ENCODE data around the gene NSD1.
A peak's percentile ranks its signal among the peaks of the same experiment; 100 is the strongest.
"Not testable (repeated sequence)": the region's sequence is repeated elsewhere in the genome, so short reads cannot be mapped to it uniquely, and the experiment has no call there.

Gene NSD1

GRCh38 chr5:177294632-177295031, 161.1 kb downstream of the NSD1 start:
- peaks cover 7% of the 10 kb centered on the region for H3K36me3 Mint-ChIP-seq
- H3K27ac Mint-ChIP-seq = no peak overlapping the region
- H3K27me3 Mint-ChIP-seq = no peaks in the 10 kb centered on the region
- no peaks in the 10 kb centered on the region for H3K9me3 Mint-ChIP-seq
- no peak overlapping the region for H3K4me3 Mint-ChIP-seq
- peaks cover 27% of the 10 kb centered on the region for H3K4me1 Mint-ChIP-seq

DNA sequence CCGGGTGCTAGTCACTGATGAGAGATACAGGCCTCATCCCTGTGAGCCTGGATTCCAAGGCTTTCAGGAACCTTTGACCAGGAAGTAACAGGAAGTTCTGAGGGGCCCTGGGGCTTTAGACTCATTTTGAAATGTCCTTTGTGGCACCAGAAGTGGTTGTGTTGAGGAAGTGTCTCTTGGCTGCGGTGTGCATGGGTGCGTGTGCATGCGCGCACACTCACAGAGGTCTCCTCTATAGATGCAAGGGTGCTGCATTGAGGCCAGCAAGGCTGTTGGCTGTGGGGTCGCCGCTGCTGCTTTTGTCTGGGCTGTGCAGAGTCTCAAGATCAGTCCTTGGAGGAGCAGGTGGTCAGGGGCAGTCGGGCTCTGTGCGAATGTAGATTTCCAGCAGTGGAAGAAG, 162.4 kb downstream of the NSD1 start:
- H3K4me1 Mint-ChIP-seq = peaks cover 40% of the 10 kb centered on the region

DNA sequence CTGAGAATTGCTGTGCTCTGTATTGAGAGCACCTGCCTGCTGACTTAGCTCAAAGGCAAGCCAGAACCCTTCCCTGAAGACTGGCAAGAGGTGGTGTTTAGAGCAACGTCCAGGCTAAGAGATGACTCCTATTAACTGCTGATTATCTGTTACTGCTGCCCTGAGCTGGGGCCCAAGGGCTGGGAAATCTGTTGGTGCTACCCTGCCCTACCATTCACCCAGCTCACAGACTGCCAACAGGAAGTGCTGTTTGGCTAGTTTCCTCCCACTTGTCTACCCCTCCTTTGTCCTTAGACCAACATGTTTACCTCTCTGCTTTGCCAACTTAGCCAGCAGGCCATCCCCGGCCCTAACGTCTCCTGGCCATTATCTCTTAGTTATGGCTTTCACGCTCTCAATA, 163.0 kb downstream of the NSD1 start:
- no peaks in the 10 kb centered on the region for H3K9me3 Mint-ChIP-seq
- H3K4me3 Mint-ChIP-seq = peak overlapping the region; percentile 37
- no peaks in the 10 kb centered on the region for H3K27me3 Mint-ChIP-seq
- H3K27ac Mint-ChIP-seq = peak overlapping the region; percentile 71
- H3K36me3 Mint-ChIP-seq = peaks cover 7% of the 10 kb centered on the region
- peaks cover 47% of the 10 kb centered on the region for H3K4me1 Mint-ChIP-seq

More for the DNA sequence above, 162.4 kb downstream of the NSD1 start:
- Mint-ChIP-seq H3K36me3 (peaks cover 7% of the 10 kb centered on the region), H3K27ac (peak overlapping the region; percentile 74), H3K27me3 (no peaks in the 10 kb centered on the region), H3K9me3 (no peaks in the 10 kb centered on the region), H3K4me3 (no peak overlapping the region)

DNA sequence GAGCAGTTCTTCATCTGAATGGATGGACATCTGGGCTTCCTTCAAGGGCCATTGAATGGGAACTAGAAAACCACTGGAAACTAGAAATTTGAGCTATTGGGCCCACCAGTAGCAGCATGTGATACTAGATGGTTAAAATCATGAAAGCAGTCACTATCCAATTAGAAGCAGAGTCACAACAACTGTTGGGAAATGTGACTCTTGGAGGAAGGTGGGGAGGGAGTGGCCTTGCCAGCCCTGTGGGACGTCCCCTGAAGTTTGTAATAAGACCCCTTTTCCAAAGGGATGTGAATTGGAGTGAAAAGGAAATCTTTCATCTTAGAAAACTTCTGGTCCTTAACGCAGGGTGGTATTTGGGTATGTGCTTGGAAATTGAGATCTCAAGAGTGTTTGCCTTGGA, 164.3 kb downstream of the NSD1 start:
- Mint-ChIP-seq H3K36me3 (no peaks in the 10 kb centered on the region), H3K9me3 (no peaks in the 10 kb centered on the region), H3K27me3 (no peaks in the 10 kb centered on the region), H3K4me1 (peaks cover 57% of the 10 kb centered on the region), H3K4me3 (no peak overlapping the region), H3K27ac (no peak overlapping the region)

DNA sequence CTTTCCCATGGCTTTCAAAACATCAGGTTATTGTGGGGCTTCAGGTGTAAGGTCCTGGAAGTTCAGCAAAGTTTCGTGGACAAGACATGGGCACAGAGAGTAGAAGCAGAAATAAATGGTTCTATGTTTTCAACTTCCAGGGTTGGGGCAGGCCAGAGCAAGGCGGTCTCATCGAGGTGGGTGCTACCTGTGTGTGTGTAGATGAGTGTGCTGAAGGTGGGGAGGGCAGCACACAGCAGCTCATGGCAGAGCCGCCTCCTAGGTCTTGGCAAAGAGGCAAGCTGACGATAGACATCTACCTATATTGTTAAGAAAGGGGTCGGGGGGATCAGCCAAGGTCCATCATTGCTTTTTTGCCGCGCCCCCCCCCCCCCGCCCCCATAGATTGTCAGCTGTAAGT, 166.1 kb downstream of the NSD1 start:
- Mint-ChIP-seq H3K36me3 (no peaks in the 10 kb centered on the region), H3K27ac (peak overlapping the region; percentile 0), H3K9me3 (no peaks in the 10 kb centered on the region), H3K27me3 (no peaks in the 10 kb centered on the region), H3K4me3 (no peak overlapping the region), H3K4me1 (peaks cover 65% of the 10 kb centered on the region)

- Mint-ChIP-seq H3K9me3 (no peaks in the 10 kb centered on the region), H3K4me1 (peaks cover 70% of the 10 kb centered on the region), H3K27me3 (no peaks in the 10 kb centered on the region), H3K36me3 (peaks cover 4% of the 10 kb centered on the region), H3K4me3 (peak overlapping the region; percentile 42), H3K27ac (peak overlapping the region; percentile 84)
Measured at GRCh38 chr5:177300236-177300880, 166.8 kb downstream of the NSD1 start.

GRCh38 chr5:177300951-177301350, 167.4 kb downstream of the NSD1 start:
- Mint-ChIP-seq H3K4me3 (peak overlapping the region; percentile 42), H3K27ac (peak overlapping the region; percentile 46), H3K4me1 (peaks cover 70% of the 10 kb centered on the region), H3K27me3 (no peaks in the 10 kb centered on the region), H3K36me3 (peaks cover 4% of the 10 kb centered on the region), H3K9me3 (no peaks in the 10 kb centered on the region)

- Mint-ChIP-seq H3K27ac (peak overlapping the region; percentile 30), H3K4me3 (peak overlapping the region; percentile 92), H3K36me3 (peaks cover 7% of the 10 kb centered on the region), H3K4me1 (peaks cover 68% of the 10 kb centered on the region), H3K9me3 (no peaks in the 10 kb centered on the region), H3K27me3 (no peaks in the 10 kb centered on the region)
Measured at GRCh38 chr5:177301503-177302165, 168.1 kb downstream of the NSD1 start.

GRCh38 chr5:177302354-177303110, 169.0 kb downstream of the NSD1 start:
- Mint-ChIP-seq H3K36me3 (peaks cover 7% of the 10 kb centered on the region), H3K27ac (peak overlapping the region; percentile 70), H3K4me3 (peak overlapping the region; percentile 92), H3K27me3 (no peaks in the 10 kb centered on the region), H3K9me3 (no peaks in the 10 kb centered on the region), H3K4me1 (peaks cover 67% of the 10 kb centered on the region)

DNA sequence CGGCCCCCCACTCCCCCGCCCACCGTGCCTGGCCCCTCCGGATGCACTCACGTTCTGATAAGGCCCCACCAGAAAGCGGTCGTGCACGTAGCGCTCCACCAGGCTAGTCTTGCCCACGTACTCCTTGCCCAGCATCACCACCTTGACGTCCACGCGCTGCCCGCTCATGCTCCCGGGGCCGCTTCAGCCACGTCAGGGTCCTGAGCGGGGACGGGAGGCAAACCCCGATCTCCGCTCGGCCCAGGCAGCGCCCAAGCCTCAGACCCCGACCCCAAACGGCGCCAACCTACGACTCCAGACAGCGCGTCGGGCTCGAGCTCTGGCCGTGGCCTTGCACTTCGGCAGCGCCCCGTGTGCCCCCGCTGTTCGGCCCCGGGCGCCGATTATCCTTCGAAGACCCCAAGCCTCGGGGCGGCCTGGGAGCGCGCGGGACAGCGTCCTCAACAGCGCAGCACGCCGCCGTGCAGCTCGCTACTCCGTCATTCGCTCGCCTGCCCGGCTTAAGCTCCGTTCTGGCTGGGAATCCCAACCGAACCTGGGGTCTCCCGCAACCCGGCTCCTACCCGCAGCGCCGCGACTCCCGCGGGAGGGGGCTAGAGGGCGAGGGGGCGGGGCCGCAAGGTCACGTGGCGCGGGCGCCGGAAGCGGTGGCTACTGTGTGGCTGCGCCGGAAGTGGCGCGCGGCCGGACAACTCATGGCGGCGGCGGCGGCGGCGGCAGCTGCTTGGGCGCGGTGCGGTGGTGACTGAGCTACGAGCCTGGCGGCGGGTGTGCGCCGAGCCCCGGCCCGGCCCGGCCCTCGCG, 169.8 kb downstream of the NSD1 start, which contains the start of the genes PRELID1 and RAB24:
TSS of gene PRELID1 (plus strand) at position 679 of the 804 bp plus-strand sequence. CDS start 187 bp downstream, outside the sequence.
TSS of gene RAB24 (minus strand) at position 599 of the 804 bp plus-strand sequence. CDS start at position 168, 431 bp downstream.
- H3K9me3 Mint-ChIP-seq = no peaks in the 10 kb centered on the region
- peaks cover 67% of the 10 kb centered on the region for H3K4me1 Mint-ChIP-seq
- H3K27ac Mint-ChIP-seq = peak within 1 kb of the TSS; percentile 87
- H3K36me3 Mint-ChIP-seq = peaks cover 7% of the 10 kb centered on the region
- peak within 1 kb of the TSS; percentile 92 for H3K4me3 Mint-ChIP-seq
- H3K27me3 Mint-ChIP-seq = no peaks in the 10 kb centered on the region

- Mint-ChIP-seq H3K9me3 (no peaks in the 10 kb centered on the region), H3K27me3 (no peaks in the 10 kb centered on the region), H3K27ac (peak overlapping the region; percentile 87), H3K4me1 (peaks cover 67% of the 10 kb centered on the region), H3K4me3 (peak overlapping the region; percentile 92), H3K36me3 (peaks cover 7% of the 10 kb centered on the region)
Measured at GRCh38 chr5:177303925-177304391, 170.4 kb downstream of the NSD1 start.

- Mint-ChIP-seq H3K27ac (peak overlapping the region; percentile 87), H3K4me3 (peak overlapping the region; percentile 92), H3K36me3 (peaks cover 7% of the 10 kb centered on the region), H3K9me3 (no peaks in the 10 kb centered on the region), H3K4me1 (peaks cover 68% of the 10 kb centered on the region), H3K27me3 (no peaks in the 10 kb centered on the region)
Measured at GRCh38 chr5:177304392-177305119, 171.0 kb downstream of the NSD1 start.

GRCh38 chr5:177306103-177306640, 172.6 kb downstream of the NSD1 start:
- H3K27ac Mint-ChIP-seq, H3K9me3 Mint-ChIP-seq, H3K36me3 Mint-ChIP-seq, H3K27me3 Mint-ChIP-seq: not testable (repeated sequence)
- Mint-ChIP-seq H3K4me1 (peaks cover 64% of the 10 kb centered on the region), H3K4me3 (peak overlapping the region; percentile 60)

Measured in activated naive CD4-positive, alpha-beta T cell treated with anti-CD3 and anti-CD28 coated beads, Interleukin-2, amount 50 U/mL, for 24 hours (primary cell).